Measurements from ENCODE around the gene TP53I11. TPM values are rescaled to one million over a fixed set of nuclear protein-coding genes. Genes with fewer than 3 reads are reported as not detected.

TP53I11 gene
- total RNA-seq, 1 experiment from 2014 or later: 94.2 TPM

DNA sequence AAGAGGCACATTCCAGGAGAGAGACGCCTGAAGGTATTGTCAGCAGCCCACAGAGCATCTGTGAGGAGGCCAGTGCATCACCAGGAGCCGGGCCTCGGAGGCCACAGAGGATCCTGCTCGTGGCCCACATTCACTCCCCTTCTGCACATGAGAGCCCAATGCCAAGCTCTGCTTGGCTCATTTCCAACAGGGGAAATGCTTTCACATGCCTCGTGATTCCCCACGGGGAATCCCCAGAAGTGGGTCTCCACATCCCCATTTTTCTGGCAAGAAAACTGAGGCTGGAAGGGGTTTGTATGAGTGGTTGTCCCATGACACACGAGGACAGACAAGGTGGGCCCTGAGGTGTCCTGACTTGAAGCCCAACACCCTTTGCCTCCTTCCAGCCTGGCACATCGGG is 34.4 kb downstream of the TP53I11 start:
- no CpG with 5 or more reads among the region's 8 CpGs for WGBS (ENCODE audit: extremely low coverage, insufficient read length, low lambda C conversion rate)

More for the DNA sequence above, 34.4 kb downstream of the TP53I11 start:
- no peak overlapping the region for H3K56ac ChIP-seq (ENCODE audit: insufficient read length, low read depth, low read length)
- H3K4me2 ChIP-seq (ENCODE audit: insufficient read depth, insufficient read length, low read length): no peak overlapping the region
- TF ChIP-seq, protein P1, sequence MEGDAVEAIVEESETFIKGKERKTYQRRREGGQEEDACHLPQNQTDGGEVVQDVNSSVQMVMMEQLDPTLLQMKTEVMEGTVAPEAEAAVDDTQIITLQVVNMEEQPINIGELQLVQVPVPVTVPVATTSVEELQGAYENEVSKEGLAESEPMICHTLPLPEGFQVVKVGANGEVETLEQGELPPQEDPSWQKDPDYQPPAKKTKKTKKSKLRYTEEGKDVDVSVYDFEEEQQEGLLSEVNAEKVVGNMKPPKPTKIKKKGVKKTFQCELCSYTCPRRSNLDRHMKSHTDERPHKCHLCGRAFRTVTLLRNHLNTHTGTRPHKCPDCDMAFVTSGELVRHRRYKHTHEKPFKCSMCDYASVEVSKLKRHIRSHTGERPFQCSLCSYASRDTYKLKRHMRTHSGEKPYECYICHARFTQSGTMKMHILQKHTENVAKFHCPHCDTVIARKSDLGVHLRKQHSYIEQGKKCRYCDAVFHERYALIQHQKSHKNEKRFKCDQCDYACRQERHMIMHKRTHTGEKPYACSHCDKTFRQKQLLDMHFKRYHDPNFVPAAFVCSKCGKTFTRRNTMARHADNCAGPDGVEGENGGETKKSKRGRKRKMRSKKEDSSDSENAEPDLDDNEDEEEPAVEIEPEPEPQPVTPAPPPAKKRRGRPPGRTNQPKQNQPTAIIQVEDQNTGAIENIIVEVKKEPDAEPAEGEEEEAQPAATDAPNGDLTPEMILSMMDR (conservative IDR thresholded peaks at IDR 0.05): no peak
- no peak overlapping the region for H2BK15ac ChIP-seq (ENCODE audit: low read depth, low read length)
- Mint-ChIP-seq H3K9me3 (no peaks in the 10 kb centered on the region; a peak in 1 of 5 replicates), H3K36me3 (ENCODE audit: insufficient read depth in 1 of 3, low read depth in 3 of 3) (no peaks in the 10 kb centered on the region; a peak in 1 of 7 replicates), H3K27me3 (ENCODE audit: low read depth) (peaks cover 1% of the 10 kb centered on the region), H3K27ac (no peak overlapping the region), H3K4me1 (peaks cover 17% of the 10 kb centered on the region in 2 experiments), H3K4me3 (no peak overlapping the region)
- no peak overlapping the region for H3K18ac ChIP-seq (ENCODE audit: insufficient read length, low read depth, low read length)
- H3T11ph ChIP-seq (ENCODE audit: low read length): no peak overlapping the region
- no peak overlapping the region for H2BK120ac ChIP-seq (ENCODE audit: low read depth, low read length, poor library complexity, severe bottlenecking)
- peaks cover 2% of the 10 kb centered on the region; the same call in 1 of the 2 replicates for H3K4me1 ChIP-seq (ENCODE audit: insufficient read depth, low read length)
- no peak overlapping the region for H4K91ac ChIP-seq (ENCODE audit: insufficient read length, low read depth, low read length)
- H3K14ac ChIP-seq (ENCODE audit: insufficient read depth, low read length): no peak overlapping the region
- no peak for DNase-seq
- H3K79me1 ChIP-seq (ENCODE audit: insufficient read depth, low read depth, low read length, poor library complexity, severe bottlenecking): no peaks in the 10 kb centered on the region
- no peak overlapping the region for H4K8ac ChIP-seq (replicated peaks; ENCODE audit: insufficient read length, low read depth, low read length)
- H2BK5ac ChIP-seq (ENCODE audit: insufficient read length, low read length): no peak overlapping the region
- no peak overlapping the region for H3K9ac ChIP-seq (ENCODE audit: extremely low read depth, insufficient read length, low read length)
- no peak overlapping the region for H3K23ac ChIP-seq (ENCODE audit: insufficient read length, low read depth, low read length)
- no peak overlapping the region for H2AK5ac ChIP-seq (ENCODE audit: insufficient read length, low read length)
- H4K5ac ChIP-seq (ENCODE audit: insufficient read length, low read depth, low read length): no peak overlapping the region
- no peak overlapping the region for H3K27ac ChIP-seq (ENCODE audit: insufficient read length, low read depth, low read length)
- no peaks in the 10 kb centered on the region for H3K27me3 ChIP-seq (ENCODE audit: insufficient read depth, low read length)
- H3K9me3 ChIP-seq (ENCODE audit: control insufficient read depth, low read depth, low read length): no peaks in the 10 kb centered on the region
- no peaks in the 10 kb centered on the region for H3K23me2 ChIP-seq (ENCODE audit: insufficient read length, low read depth, low read length, poor library complexity, severe bottlenecking)
- no peak overlapping the region for H2AFZ ChIP-seq (ENCODE audit: low read length)
- H3K79me2 ChIP-seq (ENCODE audit: insufficient read depth, low read length): no peaks in the 10 kb centered on the region
- no peak overlapping the region for H2BK20ac ChIP-seq (ENCODE audit: low read depth, low read length, poor library complexity, severe bottlenecking)
- no peak overlapping the region for H3K4ac ChIP-seq (ENCODE audit: low read depth, low read length)
- no peak overlapping the region for H2BK12ac ChIP-seq (ENCODE audit: insufficient read length, low read depth, low read length)
- no peaks in the 10 kb centered on the region for H4K20me1 ChIP-seq (ENCODE audit: control insufficient read depth, insufficient read depth, insufficient read length)
